Measurements from ENCODE around the gene DYNLT1. TPM values are rescaled to one million over a fixed set of nuclear protein-coding genes. Genes with fewer than 3 reads are reported as not detected.

DYNLT1 gene
- total and polyA plus RNA-seq, 2 of the 13 experiments (the other 11 are each of a cell fraction or from before 2014, with no cell fraction given): 108 to 171 TPM

DNA sequence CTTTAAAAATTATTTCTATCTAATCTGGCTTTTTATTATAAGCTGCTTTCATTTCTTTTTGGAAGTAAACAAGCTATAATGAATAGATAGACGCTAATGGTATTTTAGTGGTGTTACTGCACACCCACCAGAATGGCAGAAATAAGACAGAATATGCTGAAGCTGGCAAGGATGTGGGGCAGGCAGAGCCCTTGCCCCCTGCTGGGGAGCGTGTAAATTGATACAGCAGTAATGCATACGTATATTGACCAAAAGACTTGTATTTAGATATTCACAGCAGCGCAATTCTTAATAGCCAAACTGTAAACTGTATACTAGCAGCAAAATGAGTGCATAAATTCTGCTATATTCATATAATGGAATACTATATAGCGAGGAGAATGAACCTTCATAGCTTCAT, 49.3 kb downstream of the DYNLT1 start (continued):
- TF ChIP-seq, protein P1, sequence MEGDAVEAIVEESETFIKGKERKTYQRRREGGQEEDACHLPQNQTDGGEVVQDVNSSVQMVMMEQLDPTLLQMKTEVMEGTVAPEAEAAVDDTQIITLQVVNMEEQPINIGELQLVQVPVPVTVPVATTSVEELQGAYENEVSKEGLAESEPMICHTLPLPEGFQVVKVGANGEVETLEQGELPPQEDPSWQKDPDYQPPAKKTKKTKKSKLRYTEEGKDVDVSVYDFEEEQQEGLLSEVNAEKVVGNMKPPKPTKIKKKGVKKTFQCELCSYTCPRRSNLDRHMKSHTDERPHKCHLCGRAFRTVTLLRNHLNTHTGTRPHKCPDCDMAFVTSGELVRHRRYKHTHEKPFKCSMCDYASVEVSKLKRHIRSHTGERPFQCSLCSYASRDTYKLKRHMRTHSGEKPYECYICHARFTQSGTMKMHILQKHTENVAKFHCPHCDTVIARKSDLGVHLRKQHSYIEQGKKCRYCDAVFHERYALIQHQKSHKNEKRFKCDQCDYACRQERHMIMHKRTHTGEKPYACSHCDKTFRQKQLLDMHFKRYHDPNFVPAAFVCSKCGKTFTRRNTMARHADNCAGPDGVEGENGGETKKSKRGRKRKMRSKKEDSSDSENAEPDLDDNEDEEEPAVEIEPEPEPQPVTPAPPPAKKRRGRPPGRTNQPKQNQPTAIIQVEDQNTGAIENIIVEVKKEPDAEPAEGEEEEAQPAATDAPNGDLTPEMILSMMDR (CRISPR knock-in tag; IDR thresholded peaks at IDR 0.05): peak; percentile 45
- TF ChIP-seq SMC3 (IDR thresholded peaks at IDR 0.05; ENCODE audit: low read length) (peak; percentile 70), HOXA3 (CRISPR knock-in tag; IDR thresholded peaks at IDR 0.05) (no peak)
- TF ChIP-seq, protein P2, sequence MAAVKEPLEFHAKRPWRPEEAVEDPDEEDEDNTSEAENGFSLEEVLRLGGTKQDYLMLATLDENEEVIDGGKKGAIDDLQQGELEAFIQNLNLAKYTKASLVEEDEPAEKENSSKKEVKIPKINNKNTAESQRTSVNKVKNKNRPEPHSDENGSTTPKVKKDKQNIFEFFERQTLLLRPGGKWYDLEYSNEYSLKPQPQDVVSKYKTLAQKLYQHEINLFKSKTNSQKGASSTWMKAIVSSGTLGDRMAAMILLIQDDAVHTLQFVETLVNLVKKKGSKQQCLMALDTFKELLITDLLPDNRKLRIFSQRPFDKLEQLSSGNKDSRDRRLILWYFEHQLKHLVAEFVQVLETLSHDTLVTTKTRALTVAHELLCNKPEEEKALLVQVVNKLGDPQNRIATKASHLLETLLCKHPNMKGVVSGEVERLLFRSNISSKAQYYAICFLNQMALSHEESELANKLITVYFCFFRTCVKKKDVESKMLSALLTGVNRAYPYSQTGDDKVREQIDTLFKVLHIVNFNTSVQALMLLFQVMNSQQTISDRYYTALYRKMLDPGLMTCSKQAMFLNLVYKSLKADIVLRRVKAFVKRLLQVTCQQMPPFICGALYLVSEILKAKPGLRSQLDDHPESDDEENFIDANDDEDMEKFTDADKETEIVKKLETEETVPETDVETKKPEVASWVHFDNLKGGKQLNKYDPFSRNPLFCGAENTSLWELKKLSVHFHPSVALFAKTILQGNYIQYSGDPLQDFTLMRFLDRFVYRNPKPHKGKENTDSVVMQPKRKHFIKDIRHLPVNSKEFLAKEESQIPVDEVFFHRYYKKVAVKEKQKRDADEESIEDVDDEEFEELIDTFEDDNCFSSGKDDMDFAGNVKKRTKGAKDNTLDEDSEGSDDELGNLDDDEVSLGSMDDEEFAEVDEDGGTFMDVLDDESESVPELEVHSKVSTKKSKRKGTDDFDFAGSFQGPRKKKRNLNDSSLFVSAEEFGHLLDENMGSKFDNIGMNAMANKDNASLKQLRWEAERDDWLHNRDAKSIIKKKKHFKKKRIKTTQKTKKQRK (IDR thresholded peaks at IDR 0.05; ENCODE audit: low read length): no peak

DNA sequence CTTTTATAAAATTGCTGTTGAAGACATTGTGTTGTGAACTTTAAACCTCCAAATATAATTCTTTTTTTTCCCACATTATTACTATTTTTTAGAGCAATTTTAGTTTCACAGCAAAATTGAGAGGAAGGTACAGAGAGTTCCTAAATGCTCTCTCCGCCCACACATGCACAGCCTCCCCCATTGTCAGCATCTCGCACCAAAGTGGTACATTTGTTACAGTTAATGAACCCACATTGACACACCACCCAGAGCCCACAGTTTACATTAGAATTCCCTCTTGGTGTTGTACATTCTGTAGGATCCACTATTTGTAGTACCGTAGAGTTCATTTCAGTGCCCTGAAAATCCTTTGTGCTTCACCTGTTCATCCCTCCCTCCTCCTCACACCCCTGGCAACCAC, 50.9 kb downstream of the DYNLT1 start:
- POLR2A ChIA-PET: no interaction called here
- Histone ChIP-seq H4K20me1 (ENCODE audit: insufficient read depth, low read length) (peaks cover 28% of the 10 kb centered on the region), H3K4me3 (replicated peaks in 1 of 3; ENCODE audit: insufficient read depth in 1 of 3, low read depth in 2 of 3, low read length in 3 of 3) (no peak overlapping the region), H2AFZ (ENCODE audit: low read length) (no peak overlapping the region), H3K79me2 (ENCODE audit: insufficient read depth, low read length) (peaks cover 3% of the 10 kb centered on the region), H3K4me2 (ENCODE audit: low read depth, low read length) (no peak overlapping the region), H3K9me3 (ENCODE audit: low read length) (no peaks in the 10 kb centered on the region), H3K27me3 (ENCODE audit: control insufficient read depth in 1 of 2, insufficient read depth in 2 of 2, low read length in 2 of 2) (no peaks in the 10 kb centered on the region), H3K4me1 (ENCODE audit: insufficient read depth, low read length) (no peaks in the 10 kb centered on the region), H3K36me3 (replicated peaks in 1 of 2; ENCODE audit: control insufficient read depth in 1 of 2, insufficient read depth in 2 of 2, low read length in 2 of 2) (peaks cover 45 to 95% of the 10 kb centered on the region in 2 experiments), H3K9ac (ENCODE audit: insufficient read depth, low read depth, low read length) (no peak overlapping the region), H3K27ac (ENCODE audit: extremely low read length, insufficient read depth, low read length) (no peak overlapping the region)
- BruUV-seq (replicated peaks): no TSS peak
- DNase-seq (ENCODE audit: low spot score) (no peak), FAIRE-seq (no peak), ATAC-seq (no peak)
- TF ChIP-seq TBP (CRISPR knock-in tag; IDR thresholded peaks at IDR 0.05): no peak
- CTCF ChIA-PET (ENCODE audit: low intra/inter-chr PET ratio, low total read pairs): no interaction called here
- intact Hi-C loops (cut with micrococcal nuclease; ENCODE audit: unreplicated experiment) (no loop called here), in situ Hi-C loops (cut with HindIII; ENCODE audit: extremely low pct_ligation_motif_present, low pct_unique_long_range_greater_than_20kb) (no loop called here)
- WGBS (ENCODE audit: low lambda C conversion rate): 97% methylated on average over 3 of the region's 3 CpGs
